RWPE1 (cell line): ENCODE data around the gene CDK14.
A peak's percentile ranks its signal among the peaks of the same experiment; 100 is the strongest.

Experiments used
- CTCF ChIA-PET: fragments of 350-600 bp; sonication (Branson Sonifier 250); formaldehyde crosslinking; extraction: SDS; loops from one replicate; lab custom pipeline; 2021; lab: Yijun Ruan, JAX
- POLR2A ChIA-PET: fragments of 400-600 bp; formaldehyde crosslinking; extraction: SDS; loops from one replicate; lab custom pipeline; 2020; ENCODE audit warnings: antibody characterized with exemption; ENCODE audit not compliant: low non-redundant PET; lab: Yijun Ruan, JAX
- DNase-seq: peaks from one replicate; pipeline ENCODE4 v3.0.0; 2012; ENCODE audit warnings: low spot score
- H3K27ac ChIP-seq: fragments of 450-650 bp; 2 replicates; pipeline ENCODE4 v1.5.1; 2017
- TF ChIP-seq, protein P1 (sequence below): fragments of 450-650 bp; conservative IDR thresholded peaks from 2 replicates; pipeline ENCODE4 v1.5.1; 2017; ENCODE audit warnings: low read depth, mild to moderate bottlenecking

Gene CDK14

DNA sequence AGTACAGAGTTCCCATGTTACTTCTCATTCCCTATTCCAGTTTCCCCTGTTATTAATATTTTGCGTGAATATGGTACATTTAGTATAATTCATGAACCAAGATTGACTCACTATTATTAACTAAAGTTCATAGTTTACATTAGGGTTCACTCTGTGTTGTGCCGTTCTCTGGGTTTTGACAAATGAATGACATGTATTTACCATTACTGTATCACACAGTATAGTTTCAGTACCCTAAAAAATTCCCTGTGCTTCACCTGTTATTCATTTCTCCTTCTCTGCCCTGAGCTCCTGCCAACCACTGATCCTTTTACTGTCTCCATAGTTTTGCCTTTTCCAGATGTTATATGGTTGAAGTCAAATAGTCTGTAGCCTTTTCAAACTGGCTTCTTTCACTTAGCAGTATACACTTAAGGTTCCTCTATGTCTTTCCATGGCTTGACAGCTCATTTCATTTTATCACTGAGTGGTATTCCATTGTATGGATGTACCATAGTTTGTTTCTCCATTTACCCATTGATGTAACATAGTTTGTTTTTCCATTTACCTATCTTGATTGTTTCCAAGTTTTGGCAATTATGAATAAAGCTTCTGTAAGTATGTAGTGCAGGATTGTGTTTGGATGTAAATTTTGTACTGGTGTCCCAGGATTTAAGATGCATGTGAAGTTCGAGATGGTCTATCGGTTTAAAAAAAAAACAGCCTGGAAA is 58.8 kb downstream of the CDK14 start:
- ChIA-PET CTCF (no interaction called here), POLR2A (no interaction called here)
- no peak for DNase-seq
- no peak overlapping the region for H3K27ac ChIP-seq
- TF ChIP-seq, protein P1, sequence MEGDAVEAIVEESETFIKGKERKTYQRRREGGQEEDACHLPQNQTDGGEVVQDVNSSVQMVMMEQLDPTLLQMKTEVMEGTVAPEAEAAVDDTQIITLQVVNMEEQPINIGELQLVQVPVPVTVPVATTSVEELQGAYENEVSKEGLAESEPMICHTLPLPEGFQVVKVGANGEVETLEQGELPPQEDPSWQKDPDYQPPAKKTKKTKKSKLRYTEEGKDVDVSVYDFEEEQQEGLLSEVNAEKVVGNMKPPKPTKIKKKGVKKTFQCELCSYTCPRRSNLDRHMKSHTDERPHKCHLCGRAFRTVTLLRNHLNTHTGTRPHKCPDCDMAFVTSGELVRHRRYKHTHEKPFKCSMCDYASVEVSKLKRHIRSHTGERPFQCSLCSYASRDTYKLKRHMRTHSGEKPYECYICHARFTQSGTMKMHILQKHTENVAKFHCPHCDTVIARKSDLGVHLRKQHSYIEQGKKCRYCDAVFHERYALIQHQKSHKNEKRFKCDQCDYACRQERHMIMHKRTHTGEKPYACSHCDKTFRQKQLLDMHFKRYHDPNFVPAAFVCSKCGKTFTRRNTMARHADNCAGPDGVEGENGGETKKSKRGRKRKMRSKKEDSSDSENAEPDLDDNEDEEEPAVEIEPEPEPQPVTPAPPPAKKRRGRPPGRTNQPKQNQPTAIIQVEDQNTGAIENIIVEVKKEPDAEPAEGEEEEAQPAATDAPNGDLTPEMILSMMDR: no peak

DNA sequence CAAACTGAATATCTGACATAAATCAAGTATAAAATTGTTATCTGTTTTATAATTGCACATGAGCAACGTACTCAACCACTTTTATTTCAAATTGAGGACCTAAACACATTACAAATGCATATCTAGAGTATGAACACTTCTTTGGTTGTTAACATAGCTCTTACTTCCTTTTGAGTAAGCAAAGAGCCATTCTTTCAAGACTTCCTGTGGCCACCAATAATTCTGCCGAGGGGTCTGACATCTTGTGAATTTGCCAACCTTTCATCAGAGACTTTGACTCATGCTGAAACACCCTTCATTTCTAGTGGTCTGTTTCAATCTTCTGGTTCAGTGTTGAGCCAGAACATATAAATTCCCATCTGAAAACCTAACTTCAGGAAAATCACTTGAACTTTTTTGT is 59.4 kb downstream of the CDK14 start:
- no peak overlapping the region for H3K27ac ChIP-seq
- peak; percentile 9 for DNase-seq
- POLR2A ChIA-PET: no interaction called here
- TF ChIP-seq, protein P1: no peak
- CTCF ChIA-PET: no interaction called here

DNA sequence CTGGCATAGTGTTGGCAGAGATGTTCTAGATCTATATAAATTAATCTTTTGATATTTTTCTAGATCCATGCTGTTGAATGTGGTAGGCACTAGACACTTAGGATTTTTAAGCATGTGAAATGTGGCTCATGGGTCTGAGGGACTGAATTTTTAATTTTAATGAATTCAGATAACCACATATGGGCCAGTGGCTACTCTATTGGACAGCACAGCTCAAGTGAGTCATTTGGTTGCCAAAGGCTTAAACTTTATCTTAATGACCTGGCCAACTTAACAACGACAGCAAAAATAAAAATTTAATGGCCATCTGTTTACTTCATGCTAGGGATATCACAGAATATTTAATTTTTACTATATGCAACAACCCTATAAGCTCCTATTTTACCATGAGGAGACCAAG is 61.4 kb downstream of the CDK14 start:
- DNase-seq: no peak
- TF ChIP-seq, protein P1: no peak
- ChIA-PET CTCF (interaction anchor here (0.7 kb wide), 1 partner anchor 634 kb away, joined by 3 read pairs; no protein-coding TSS in a partner anchor), POLR2A (no interaction called here)
- H3K27ac ChIP-seq: no peak overlapping the region

DNA sequence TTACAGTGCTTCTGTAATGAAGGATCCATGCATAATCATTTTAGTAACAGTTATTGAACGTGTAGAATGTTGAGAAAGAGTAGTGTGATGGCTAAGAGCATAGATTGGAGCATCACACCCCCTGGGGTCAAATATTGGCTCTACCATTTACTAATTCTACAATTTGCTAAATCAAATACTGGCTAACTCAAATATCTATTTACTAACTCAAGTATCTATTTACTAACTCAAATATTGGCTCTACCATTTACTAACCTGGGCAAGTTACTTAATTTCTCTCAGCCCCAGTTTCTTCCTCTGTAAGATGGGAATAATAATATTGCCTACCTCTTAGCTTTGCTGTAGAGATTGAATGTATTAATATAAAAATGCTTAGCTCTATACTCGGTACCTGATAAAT is 64.0 kb downstream of the CDK14 start:
- ChIA-PET CTCF (no interaction called here), POLR2A (no interaction called here)
- TF ChIP-seq, protein P1: no peak
- no peak for DNase-seq
- no peak overlapping the region for H3K27ac ChIP-seq

DNA sequence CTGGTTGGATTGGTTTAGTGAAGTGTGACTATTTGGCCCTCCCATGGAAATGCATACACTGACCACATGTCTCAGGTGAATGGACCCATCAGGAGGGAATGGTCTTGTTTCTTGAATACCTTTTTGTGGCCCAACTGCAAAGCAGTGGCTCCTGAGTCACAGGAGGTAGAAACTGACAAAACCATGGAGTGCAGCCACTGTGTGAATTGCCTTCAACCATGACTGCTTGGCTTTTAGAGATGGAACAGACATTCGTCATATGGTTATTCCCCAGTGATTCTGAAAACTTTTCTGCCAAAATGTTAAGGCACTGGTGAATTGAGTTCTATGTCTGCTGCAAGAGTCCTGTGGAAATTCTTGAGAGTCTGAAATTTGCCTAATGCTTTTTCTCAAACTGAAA is 64.7 kb downstream of the CDK14 start:
- H3K27ac ChIP-seq: no peak overlapping the region
- CTCF ChIA-PET: no interaction called here
- DNase-seq: no peak
- TF ChIP-seq, protein P1: no peak
- POLR2A ChIA-PET: no interaction called here

DNA sequence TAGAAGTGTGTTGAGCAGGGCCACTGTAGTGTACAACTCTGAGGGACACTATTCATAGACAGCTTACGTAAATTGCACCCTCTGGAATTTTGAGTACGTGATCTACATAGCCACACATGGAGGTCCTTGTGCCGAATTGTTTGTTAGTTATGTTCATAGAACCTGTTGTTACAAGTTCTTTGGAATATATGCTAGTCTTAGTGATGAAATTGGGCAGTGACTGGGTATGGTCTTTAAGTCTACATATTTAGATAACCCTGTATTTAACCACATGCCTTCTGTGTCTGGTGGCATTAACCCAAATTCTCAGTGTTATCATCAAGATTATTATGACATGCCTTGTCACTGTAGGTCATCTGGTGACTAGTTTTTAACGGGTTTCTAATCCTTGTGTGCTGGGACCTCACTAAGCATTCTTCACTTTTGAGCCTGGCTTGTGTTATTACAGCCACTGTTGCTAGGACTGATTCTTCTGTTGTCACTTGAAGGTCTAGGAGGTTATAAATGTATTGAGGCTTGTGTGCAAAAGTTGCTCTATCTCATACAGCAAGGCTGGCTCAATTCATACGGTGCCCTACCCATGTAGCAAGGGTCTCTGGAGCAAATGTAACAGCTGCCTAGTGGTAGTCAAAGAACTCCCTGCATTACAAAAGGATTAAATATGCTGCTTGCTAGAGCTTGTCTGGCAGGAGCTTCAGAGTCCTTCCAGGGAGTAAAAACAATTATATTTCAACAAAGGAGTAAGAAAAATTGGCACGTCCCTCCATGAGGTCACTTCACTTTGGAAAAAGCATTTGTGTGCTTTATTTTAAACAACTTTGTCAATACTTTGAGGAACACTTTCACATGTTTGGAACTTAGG is 65.4 kb downstream of the CDK14 start:
- DNase-seq: peak; percentile 9
- ChIA-PET CTCF (interaction anchor here (0.5 kb wide), 1 partner anchor 36 kb away, joined by 4 read pairs; no protein-coding TSS in a partner anchor), POLR2A (no interaction called here)
- no peak overlapping the region for H3K27ac ChIP-seq
- TF ChIP-seq, protein P1: no peak
